ENCODE measurements around the gene PLK4.
"Not testable (repeated sequence)": the region's sequence is repeated elsewhere in the genome, so short reads cannot be mapped to it uniquely, and the experiment has no call there.

The PLK4 gene

DNA sequence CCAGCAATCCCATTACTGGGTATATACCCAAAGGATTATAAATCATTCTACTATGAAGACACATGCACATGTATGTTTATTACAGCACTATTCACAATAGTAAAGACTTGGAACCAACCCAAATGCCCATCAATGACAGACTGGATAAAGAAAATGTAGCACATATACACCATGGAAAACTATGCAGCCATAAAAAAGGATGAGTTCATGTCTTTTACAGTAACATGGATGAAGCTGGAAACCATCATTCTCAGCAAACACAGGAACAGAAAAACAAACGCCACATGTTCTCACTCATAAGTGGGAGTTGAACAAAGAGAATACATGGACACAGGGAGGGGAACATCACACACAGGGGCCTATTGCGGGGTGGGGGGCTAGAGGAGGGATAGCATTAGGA lies 45.0 kb downstream of the PLK4 start:
- not testable (repeated sequence) for H3K4me1 ChIP-seq (ENCODE audit: insufficient read depth, low read length); H3K9me3 ChIP-seq (ENCODE audit: low read length); H2AFZ ChIP-seq (ENCODE audit: low read depth, low read length); H3K4me3 ChIP-seq (ENCODE audit: low read length); H3K27me3 ChIP-seq (ENCODE audit: insufficient read depth, low read length)
- H3K36me3 ChIP-seq (ENCODE audit: insufficient read depth, low read length): peaks cover 14% of the 10 kb centered on the region

DNA sequence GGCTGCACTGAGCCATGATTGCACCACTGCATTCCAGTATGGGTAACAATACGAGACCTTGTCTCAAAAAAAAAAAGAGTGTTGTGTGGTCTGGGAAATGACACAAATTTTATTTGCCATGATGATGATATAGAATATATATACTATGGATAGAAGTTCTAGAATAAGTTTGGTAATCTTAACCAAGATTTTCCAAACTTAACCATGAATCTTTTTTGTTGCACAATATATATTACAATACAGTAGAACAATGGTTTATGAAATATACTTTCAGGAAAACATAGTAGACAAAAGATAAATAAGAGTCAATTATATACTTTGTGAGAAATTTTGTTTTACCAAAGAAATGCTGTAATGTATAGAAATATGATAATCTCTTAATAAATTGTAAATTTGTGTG lies 49.5 kb downstream of the PLK4 start:
- H3K4me1 ChIP-seq (ENCODE audit: insufficient read depth, low read length): no peaks in the 10 kb centered on the region
- no peak overlapping the region for H2AFZ ChIP-seq (ENCODE audit: low read depth, low read length)
- no peak overlapping the region for H3K4me3 ChIP-seq (ENCODE audit: low read length)
- no peaks in the 10 kb centered on the region for H3K9me3 ChIP-seq (ENCODE audit: low read length)
- peaks cover 6% of the 10 kb centered on the region for H3K36me3 ChIP-seq (ENCODE audit: insufficient read depth, low read length)
- H3K27me3 ChIP-seq (ENCODE audit: insufficient read depth, low read length): no peaks in the 10 kb centered on the region

DNA sequence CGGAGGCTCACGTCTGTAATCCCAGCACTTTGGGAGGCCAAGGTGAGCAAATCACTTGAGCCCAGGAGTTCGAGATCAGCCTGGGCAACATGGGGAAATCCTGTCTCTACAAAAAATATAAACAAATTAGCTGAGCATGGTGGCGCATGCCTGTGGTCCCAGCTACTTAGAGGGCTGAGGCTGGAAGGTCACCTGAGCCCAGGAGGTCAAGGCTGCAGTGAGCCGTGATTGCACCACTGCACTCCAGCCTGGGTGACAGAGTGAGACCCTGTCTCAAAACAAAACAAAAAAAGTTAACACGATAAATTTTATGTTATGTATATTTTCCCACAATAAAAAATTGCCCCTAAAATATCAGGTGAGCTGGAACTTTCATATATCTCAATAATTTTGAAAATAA lies 51.1 kb downstream of the PLK4 start:
- not testable (repeated sequence) for H2AFZ ChIP-seq (ENCODE audit: low read depth, low read length); H3K4me3 ChIP-seq (ENCODE audit: low read length); H3K36me3 ChIP-seq (ENCODE audit: insufficient read depth, low read length); H3K9me3 ChIP-seq (ENCODE audit: low read length); H3K27me3 ChIP-seq (ENCODE audit: insufficient read depth, low read length); H3K4me1 ChIP-seq (ENCODE audit: insufficient read depth, low read length)

DNA sequence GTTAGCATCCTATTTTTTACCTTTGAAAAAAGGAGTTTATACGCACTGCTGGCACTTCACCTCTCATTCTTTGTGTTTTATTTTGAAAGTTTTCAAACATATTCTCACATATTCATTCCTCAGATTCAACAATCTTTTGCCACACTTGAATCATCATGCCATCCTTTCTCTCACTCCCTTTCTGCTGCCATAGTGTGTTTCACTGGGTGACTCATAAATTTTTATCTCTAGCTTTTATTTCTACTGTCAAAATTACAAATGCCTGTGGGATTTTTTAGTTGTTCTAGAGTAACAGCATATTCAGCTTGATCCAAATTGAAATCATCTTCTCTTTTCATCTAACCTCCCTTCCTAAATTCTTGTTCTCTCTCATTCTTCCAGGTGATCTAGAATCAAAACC lies 56.3 kb downstream of the PLK4 start:
- Histone ChIP-seq H3K27me3 (ENCODE audit: insufficient read depth, low read length) (no peaks in the 10 kb centered on the region), H3K4me1 (ENCODE audit: insufficient read depth, low read length) (no peaks in the 10 kb centered on the region), H2AFZ (ENCODE audit: low read depth, low read length) (no peak overlapping the region), H3K36me3 (ENCODE audit: insufficient read depth, low read length) (peaks cover 5% of the 10 kb centered on the region), H3K9me3 (ENCODE audit: low read length) (no peaks in the 10 kb centered on the region), H3K4me3 (ENCODE audit: low read length) (no peak overlapping the region)

Data from neuron (in vitro differentiated cells).